ENCODE measurements around the gene KLF3.

Gene KLF3

GRCh38 chr4:38684271-38684670 lies 20.3 kb downstream of the KLF3 start:
- Histone ChIP-seq H3K36me3 (ENCODE audit: control insufficient read depth, low read length) (no peaks in the 10 kb centered on the region), H3K9me3 (ENCODE audit: control insufficient read depth, insufficient read depth, low read length) (no peaks in the 10 kb centered on the region), H3K27ac (ENCODE audit: low read depth, low read length) (no peak overlapping the region), H3K27me3 (ENCODE audit: control insufficient read depth, low read length) (peaks cover 6% of the 10 kb centered on the region; the same call in 1 of the 2 replicates), H4K20me1 (ENCODE audit: control insufficient read depth, insufficient read depth, low read depth, low read length) (no peaks in the 10 kb centered on the region), H3K4me1 (ENCODE audit: control insufficient read depth, low read length) (no peaks in the 10 kb centered on the region), H3K79me2 (ENCODE audit: control insufficient read depth, low read length) (no peaks in the 10 kb centered on the region), H3K4me2 (ENCODE audit: low read length) (no peak overlapping the region), H3K4me3 (ENCODE audit: low read length) (no peak overlapping the region), H3F3A (ENCODE audit: control insufficient read depth, insufficient read depth) (no peaks in the 10 kb centered on the region), H3K9me2 (replicated peaks; ENCODE audit: control insufficient read depth, low read length) (no peaks in the 10 kb centered on the region)
- no peak for TF ChIP-seq EZH2phosphoT487 (IDR thresholded peaks at IDR 0.05; ENCODE audit: borderline replicate concordance, low read length)
- TF ChIP-seq CTCF (IDR thresholded peaks at IDR 0.05; ENCODE audit: low read depth, low read length, poor library complexity, severe bottlenecking) = no peak

- TF ChIP-seq CTCF (IDR thresholded peaks at IDR 0.05; ENCODE audit: low read depth, low read length, poor library complexity, severe bottlenecking) = no peak
- TF ChIP-seq EZH2phosphoT487 (IDR thresholded peaks at IDR 0.05; ENCODE audit: borderline replicate concordance, low read length) = no peak
- H3K4me1 ChIP-seq (ENCODE audit: control insufficient read depth, low read length) = no peaks in the 10 kb centered on the region
- no peaks in the 10 kb centered on the region for H3K9me2 ChIP-seq (replicated peaks; ENCODE audit: control insufficient read depth, low read length)
- H3K36me3 ChIP-seq (ENCODE audit: control insufficient read depth, low read length) = no peaks in the 10 kb centered on the region
- H3F3A ChIP-seq (ENCODE audit: control insufficient read depth, insufficient read depth) = no peaks in the 10 kb centered on the region
- H3K4me3 ChIP-seq (ENCODE audit: low read length) = no peak overlapping the region
- no peaks in the 10 kb centered on the region for H3K9me3 ChIP-seq (ENCODE audit: control insufficient read depth, insufficient read depth, low read length)
- no peaks in the 10 kb centered on the region for H3K79me2 ChIP-seq (ENCODE audit: control insufficient read depth, low read length)
- no peaks in the 10 kb centered on the region for H4K20me1 ChIP-seq (ENCODE audit: control insufficient read depth, insufficient read depth, low read depth, low read length)
- peaks cover 6% of the 10 kb centered on the region; the same call in 1 of the 2 replicates for H3K27me3 ChIP-seq (ENCODE audit: control insufficient read depth, low read length)
- H3K27ac ChIP-seq (ENCODE audit: low read depth, low read length) = no peak overlapping the region
- no peak overlapping the region for H3K4me2 ChIP-seq (ENCODE audit: low read length)
Measured at GRCh38 chr4:38684951-38685844, 21.2 kb downstream of the KLF3 start.

GRCh38 chr4:38686682-38687081 lies 22.7 kb downstream of the KLF3 start:
- Histone ChIP-seq H3K36me3 (ENCODE audit: control insufficient read depth, low read length) (no peaks in the 10 kb centered on the region), H3F3A (ENCODE audit: control insufficient read depth, insufficient read depth) (no peaks in the 10 kb centered on the region), H3K27me3 (ENCODE audit: control insufficient read depth, low read length) (peaks cover 6% of the 10 kb centered on the region; the same call in 1 of the 2 replicates), H3K79me2 (ENCODE audit: control insufficient read depth, low read length) (no peaks in the 10 kb centered on the region), H3K9me3 (ENCODE audit: control insufficient read depth, insufficient read depth, low read length) (no peaks in the 10 kb centered on the region), H4K20me1 (ENCODE audit: control insufficient read depth, insufficient read depth, low read depth, low read length) (no peaks in the 10 kb centered on the region), H3K9me2 (replicated peaks; ENCODE audit: control insufficient read depth, low read length) (no peaks in the 10 kb centered on the region), H3K4me3 (ENCODE audit: low read length) (no peak overlapping the region), H3K4me1 (ENCODE audit: control insufficient read depth, low read length) (no peaks in the 10 kb centered on the region), H3K27ac (ENCODE audit: low read depth, low read length) (no peak overlapping the region), H3K4me2 (ENCODE audit: low read length) (no peak overlapping the region)
- no peak for TF ChIP-seq CTCF (IDR thresholded peaks at IDR 0.05; ENCODE audit: low read depth, low read length, poor library complexity, severe bottlenecking)
- no peak for TF ChIP-seq EZH2phosphoT487 (IDR thresholded peaks at IDR 0.05; ENCODE audit: borderline replicate concordance, low read length)
